ENCODE results near the gene BZW2.

DNA sequence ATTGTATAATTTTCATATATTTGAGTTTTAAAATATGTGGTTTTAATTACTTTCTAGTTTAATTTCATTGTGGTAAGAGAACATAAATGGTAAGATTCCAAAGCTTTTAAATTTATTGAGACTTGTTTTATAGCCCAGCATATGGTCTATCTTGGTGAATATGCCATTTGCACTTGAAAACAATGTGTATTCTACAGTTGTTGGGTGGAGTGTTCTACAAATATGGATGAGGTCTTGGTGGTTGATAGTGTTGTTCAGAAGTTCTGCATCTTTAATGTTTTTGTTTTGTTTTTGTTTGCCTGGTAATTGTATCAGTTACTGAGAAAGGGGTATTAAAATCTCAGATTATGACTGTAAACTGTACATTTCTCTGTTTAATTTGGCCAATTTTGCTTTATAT lies 69.9 kb downstream of the BZW2 start:
- TF ChIP-seq POLR2A (IDR thresholded peaks at IDR 0.05; ENCODE audit: low read length) (no peak), GATA1 (IDR thresholded peaks at IDR 0.05; ENCODE audit: low read depth, low read length) (no peak)
